GM12878 (cell line): ENCODE data around the gene RAPGEF4. TPM values are rescaled to one million over a fixed set of nuclear protein-coding genes. Genes with fewer than 3 reads are reported as not detected.

Experiments used
- ATAC-seq: fragments of 200-7000 bp; cut with Tn5 transposase; 3 replicates; pipeline ENCODE4 v1.9.1; 2020; ENCODE audit warnings: mild to moderate bottlenecking, moderate library complexity
- BruUV-seq: library from RNA; stranded (reverse); fragments of 400-500 nt; replicated peaks from 2 replicates; lab custom pipeline; 2021; lab: Mats Ljungman, UMichigan
- CTCF ChIA-PET: fragments of 300-600 bp; sonication (Branson Sonifier 250); formaldehyde crosslinking; extraction: SDS; loops from one replicate; lab custom pipeline; 2021; ENCODE audit warnings: inconsistent platforms; lab: Yijun Ruan, JAX
- POLR2A ChIA-PET: fragments of 350-600 bp; formaldehyde crosslinking; extraction: SDS; loops from one replicate; lab custom pipeline; 2021; ENCODE audit warnings: inconsistent platforms; lab: Charles Lee
- RAD21 ChIA-PET: fragments of 300-600 bp; sonication (Branson Sonifier 250); formaldehyde crosslinking; loops from one replicate; lab custom pipeline; 2023; ENCODE audit warnings: antibody characterized with exemption; ENCODE audit not compliant: unreplicated experiment; lab: Charles Lee
- SMC1A ChIA-PET: fragments of 300-600 bp; sonication (Branson Sonifier 250); formaldehyde crosslinking; loops from one replicate; lab custom pipeline; 2023; ENCODE audit not compliant: unreplicated experiment, uncharacterized antibody; lab: Charles Lee
- DNase-seq: peaks from one replicate; pipeline ENCODE4 v3.0.0-alpha.2; 2011; ENCODE audit warnings: low read depth, low spot score
- FAIRE-seq: peaks from 3 replicates; lab custom pipeline; 2011; peaks lifted over from hg19 to GRCh38; lab: Jason Lieb, UNC
- H2AFZ ChIP-seq: 2 replicates; pipeline ENCODE4 v1.6.0; 2011; ENCODE audit warnings: low read depth, low read length, control low read depth; ENCODE audit not compliant: control insufficient read depth
- H3K27ac ChIP-seq: 2 replicates; pipeline ENCODE4 v1.5.1; 2011; ENCODE audit warnings: control low read depth; ENCODE audit not compliant: control insufficient read depth, insufficient read depth
- H3K27me3 ChIP-seq, 2 experiments: replicated peaks in 1 of 2; 2 replicates each; pipeline versions ENCODE4 v1.6.0 to v1.6.1; 2011; ENCODE audit warnings: low read length in 1 of 2; ENCODE audit not compliant: control insufficient read depth in 2 of 2, insufficient read depth in 2 of 2
- H3K36me3 ChIP-seq, 2 experiments: 2 replicates each; pipeline ENCODE4 v1.5.1; 2011; ENCODE audit warnings: low read length in 1 of 2; ENCODE audit not compliant: control insufficient read depth in 2 of 2, insufficient read depth in 2 of 2
- H3K4me1 ChIP-seq: 2 replicates; pipeline ENCODE4 v1.6.1; 2011; ENCODE audit warnings: mild to moderate bottlenecking, low read length, moderate library complexity, mixed read lengths; ENCODE audit not compliant: control insufficient read depth, insufficient read depth
- H3K4me2 ChIP-seq: 2 replicates; pipeline ENCODE4 v1.6.0; 2011; ENCODE audit warnings: control low read depth; ENCODE audit not compliant: control insufficient read depth, insufficient read depth
- H3K4me3 ChIP-seq: fragments of 200-600 bp; sonication (generic); 2 replicates; pipeline ENCODE4 v1.5.1; 2016
- H3K79me2 ChIP-seq: 2 replicates; pipeline ENCODE4 v1.6.0; 2011; ENCODE audit warnings: low read length; ENCODE audit not compliant: control insufficient read depth, insufficient read depth
- H3K9ac ChIP-seq: 2 replicates; pipeline ENCODE4 v1.8.0; 2011; ENCODE audit warnings: low read length, control low read depth, mixed read lengths; ENCODE audit not compliant: control insufficient read depth, insufficient read depth
- H3K9me3 ChIP-seq: replicated peaks from 3 replicates; pipeline ENCODE4 v1.5.1; 2011; ENCODE audit warnings: mild to moderate bottlenecking, low read length; ENCODE audit not compliant: control insufficient read depth, insufficient read depth
- H4K20me1 ChIP-seq: 2 replicates; pipeline ENCODE4 v1.6.0; 2011; ENCODE audit not compliant: control insufficient read depth, insufficient read depth
- CBFB ChIP-seq: IDR thresholded peaks from 2 replicates; pipeline ENCODE4 v1.6.1; 2016; ENCODE audit warnings: antibody characterized with exemption, low read depth
- MTA2 ChIP-seq: fragments of 450-650 bp; IDR thresholded peaks from 2 replicates; pipeline ENCODE4 v1.6.1; 2016; ENCODE audit warnings: low read depth, mild to moderate bottlenecking, moderate library complexity
- NBN ChIP-seq: fragments of 450-650 bp; IDR thresholded peaks from 2 replicates; pipeline ENCODE4 v1.6.1; 2016
- SPI1 ChIP-seq: IDR thresholded peaks from 2 replicates; pipeline ENCODE4 v1.6.1; 2011; ENCODE audit warnings: low read depth, mild to moderate bottlenecking, low read length, moderate library complexity, borderline replicate concordance; ENCODE audit not compliant: insufficient read depth
- whole genome bisulfite sequencing: methylation state at CpG from one replicate; pipeline ENCODE4 v1.1.6; 2016; ENCODE audit warnings: low lambda C conversion rate; ENCODE audit not compliant: insufficient replicate concordance, insufficient coverage; ENCODE audit errors: missing lambda C conversion rate; 5-methylcytosine and 5-hydroxymethylcytosine counted together
- in situ Hi-C: fragments of 300-500 bp; cut with MboI; formaldehyde crosslinking; loops from 9 replicates; pipeline ENCODE4 v1.14.3; 2018; ENCODE audit warnings: mixed read lengths
- intact Hi-C: fragments of 100-400 bp; cut with micrococcal nuclease; formaldehyde crosslinking; loops from one replicate; pipeline ENCODE4 v1.14.2; 2022; ENCODE audit not compliant: unreplicated experiment
- polyA plus RNA-seq, 11 experiments: library from polyadenylated mRNA; depleted of rRNA in 4 of 11; unstranded in 6 of 11; stranded (reverse) in 5 of 11; fragments of >200 nt; fragmentation: Nextera tagmentation in 4 of 11; fragmentation: Illumina TruSeq in 1 of 11; extraction: Ambion mirVana in 4 of 11; extraction: Trizol in 1 of 11; gene quantifications; 1 replicate in 1 of 11; 2 replicates in 10 of 11; pipeline versions ENCODE4 v1.2.1 to v1.2.3, GENCODE V29; 2011 to 2016; ENCODE audit warnings: inconsistent platforms in 2 of 11, missing spikeins in 2 of 11, low read depth in 1 of 11
- total RNA-seq, 4 experiments: library from RNA; depleted of rRNA in 3 of 4; stranded (reverse); fragments of >200 nt in 3 of 4; fragmentation: Illumina TruSeq in 1 of 4; extraction: Trizol in 1 of 4; gene quantifications; 2 replicates each; pipeline versions ENCODE4 v1.2.1 to v1.2.3, GENCODE V29; 2013 to 2021
- TF ChIP-seq, protein P1 (sequence below): IDR thresholded peaks from 2 replicates; pipeline ENCODE4 v1.6.1; 2012; ENCODE audit warnings: low read depth, low read length, improper control_type of control experiment
- TF ChIP-seq, protein P2 (sequence below): IDR thresholded peaks from 2 replicates; pipeline ENCODE4 v1.6.1; 2012; ENCODE audit warnings: low read depth, low read length, improper control_type of control experiment

RAPGEF4 gene
- total and polyA plus RNA-seq, 10 of the 15 experiments (the other 5 are each of a cell fraction or from before 2014, with no cell fraction given), result 0.18 TPM; not detected in 8

DNA sequence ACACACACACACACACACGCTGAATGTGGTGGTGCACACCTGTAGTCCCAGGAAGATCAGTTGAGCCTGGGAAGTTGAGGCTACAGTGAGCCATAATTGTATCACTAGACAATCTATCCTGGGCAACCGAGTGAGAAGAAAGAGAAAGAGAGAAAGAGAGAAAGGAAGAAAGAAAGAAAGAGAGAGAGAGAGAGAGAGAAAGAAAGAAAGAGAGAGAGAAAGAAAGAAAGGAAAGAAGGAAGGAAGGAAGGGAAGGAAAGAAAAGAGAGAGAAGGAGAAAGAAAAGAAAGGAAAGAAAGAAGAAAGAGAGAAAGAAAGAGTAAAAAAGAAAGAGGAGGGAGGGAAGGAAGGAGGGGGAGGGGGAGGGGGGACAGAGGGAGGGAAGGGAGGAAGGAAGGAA is 190.0 kb downstream of the RAPGEF4 start:
- TF ChIP-seq, protein P1, sequence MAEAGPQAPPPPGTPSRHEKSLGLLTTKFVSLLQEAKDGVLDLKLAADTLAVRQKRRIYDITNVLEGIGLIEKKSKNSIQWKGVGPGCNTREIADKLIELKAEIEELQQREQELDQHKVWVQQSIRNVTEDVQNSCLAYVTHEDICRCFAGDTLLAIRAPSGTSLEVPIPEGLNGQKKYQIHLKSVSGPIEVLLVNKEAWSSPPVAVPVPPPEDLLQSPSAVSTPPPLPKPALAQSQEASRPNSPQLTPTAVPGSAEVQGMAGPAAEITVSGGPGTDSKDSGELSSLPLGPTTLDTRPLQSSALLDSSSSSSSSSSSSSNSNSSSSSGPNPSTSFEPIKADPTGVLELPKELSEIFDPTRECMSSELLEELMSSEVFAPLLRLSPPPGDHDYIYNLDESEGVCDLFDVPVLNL, result no peak
- TF ChIP-seq SPI1 (no peak), MTA2 (no peak), NBN (no peak), CBFB (no peak)
- TF ChIP-seq, protein P2, sequence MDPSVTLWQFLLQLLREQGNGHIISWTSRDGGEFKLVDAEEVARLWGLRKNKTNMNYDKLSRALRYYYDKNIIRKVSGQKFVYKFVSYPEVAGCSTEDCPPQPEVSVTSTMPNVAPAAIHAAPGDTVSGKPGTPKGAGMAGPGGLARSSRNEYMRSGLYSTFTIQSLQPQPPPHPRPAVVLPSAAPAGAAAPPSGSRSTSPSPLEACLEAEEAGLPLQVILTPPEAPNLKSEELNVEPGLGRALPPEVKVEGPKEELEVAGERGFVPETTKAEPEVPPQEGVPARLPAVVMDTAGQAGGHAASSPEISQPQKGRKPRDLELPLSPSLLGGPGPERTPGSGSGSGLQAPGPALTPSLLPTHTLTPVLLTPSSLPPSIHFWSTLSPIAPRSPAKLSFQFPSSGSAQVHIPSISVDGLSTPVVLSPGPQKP, result no peak
- TF ChIP-seq, all 136 proteins: peak for 0
- FAIRE-seq (no peak), ATAC-seq (no peak), DNase-seq (no peak)
- no TSS peak for BruUV-seq
- Histone ChIP-seq H3K79me2 (no peaks in the 10 kb centered on the region), H3K27me3 (no peaks in the 10 kb centered on the region; a peak in 1 of 4 replicates), H3K4me2 (no peak overlapping the region), H3K36me3 (no peaks in the 10 kb centered on the region), H3K9me3 (no peaks in the 10 kb centered on the region), H3K4me1 (peaks cover 5% of the 10 kb centered on the region), H3K9ac (no peak overlapping the region), H2AFZ (no peak overlapping the region), H3K27ac (no peak overlapping the region), H4K20me1 (no peaks in the 10 kb centered on the region), H3K4me3 (no peak overlapping the region)
- ChIA-PET CTCF (no interaction called here), POLR2A (no interaction called here), SMC1A (interaction anchor here (1.2 kb wide), 1 partner anchor 285 kb away, joined by 3 read pairs; no protein-coding TSS in a partner anchor), RAD21 (no interaction called here)
- in situ Hi-C loops (loop anchor here (5.0 to 25.0 kb wide), 2 partner anchors 58 to 113 kb away; no protein-coding TSS in a partner anchor), intact Hi-C loops (no loop called here)
- 57% methylated on average over 2 of the region's 2 CpGs for WGBS
